HG03565 (cell line): Measurements from ENCODE around the gene UBQLN1.
A peak's percentile ranks its signal among the peaks of the same experiment; 100 is the strongest.
"Not testable (repeated sequence)": the region's sequence is repeated elsewhere in the genome, so short reads cannot be mapped to it uniquely, and the experiment has no call there.

Experiments used
- ATAC-seq: cut with Tn5 transposase; IDR thresholded peaks from one replicate; pipeline ENCODE4 v1.9.1; 2021; ENCODE audit warnings: mild to moderate bottlenecking, moderate library complexity; ENCODE audit not compliant: unreplicated experiment

The UBQLN1 gene

GRCh38 chr9:83707768-83708514 lies at the start of gene UBQLN1:
TSS of gene UBQLN1 (minus strand) at chr9:83707958. CDS start at chr9:83707679, 279 bp downstream.
- ATAC-seq = peak; percentile 59

GRCh38 chr9:83754383-83754977 lies 46.7 kb upstream of the UBQLN1 start:
- ATAC-seq = peak; percentile 73

- no peak for ATAC-seq
Measured at GRCh38 chr9:83749706-83750105, 41.9 kb upstream of the UBQLN1 start.

GRCh38 chr9:83744206-83744605 lies 36.4 kb upstream of the UBQLN1 start:
- no peak for ATAC-seq

- no peak for ATAC-seq
Measured at GRCh38 chr9:83733739-83734138, 26.0 kb upstream of the UBQLN1 start.

GRCh38 chr9:83728591-83729368 lies 21.0 kb upstream of the UBQLN1 start:
- not testable (repeated sequence) for ATAC-seq

- no peak for ATAC-seq
Measured at GRCh38 chr9:83724436-83724835, 16.7 kb upstream of the UBQLN1 start.

- ATAC-seq = no peak
Measured at GRCh38 chr9:83722726-83723495, 15.2 kb upstream of the UBQLN1 start.

- ATAC-seq = no peak
Measured at GRCh38 chr9:83721509-83721908, 13.8 kb upstream of the UBQLN1 start.

- no peak for ATAC-seq
Measured at GRCh38 chr9:83715794-83716193, 8.0 kb upstream of the UBQLN1 start.

- ATAC-seq = no peak
Measured at GRCh38 chr9:83715221-83715620, 7.5 kb upstream of the UBQLN1 start.

- no peak for ATAC-seq
Measured at GRCh38 chr9:83714329-83714728, 6.6 kb upstream of the UBQLN1 start.

GRCh38 chr9:83708515-83709158 lies 879 bp upstream of the UBQLN1 start:
- peak; percentile 44 for ATAC-seq

GRCh38 chr9:83707518-83707767 lies 315 bp downstream of the UBQLN1 start:
- ATAC-seq = no peak

GRCh38 chr9:83706676-83707517 lies 861 bp downstream of the UBQLN1 start:
- peak; percentile 9 for ATAC-seq

GRCh38 chr9:83705219-83705651 lies 2.5 kb downstream of the UBQLN1 start:
- not testable (repeated sequence) for ATAC-seq

GRCh38 chr9:83701769-83702168 lies 6.0 kb downstream of the UBQLN1 start:
- ATAC-seq = no peak

- ATAC-seq = no peak
Measured at GRCh38 chr9:83701286-83701685, 6.5 kb downstream of the UBQLN1 start.

GRCh38 chr9:83699615-83700014 lies 8.1 kb downstream of the UBQLN1 start:
- no peak for ATAC-seq
